GM12875 (cell line): Measurements from ENCODE around the gene FKBP1B.

Experiments
- H3K4me3 ChIP-seq: one replicate; pipeline ENCODE4 v1.5.1; 2011; ENCODE audit warnings: low read depth, low read length, control low read depth
- CTCF ChIP-seq: IDR thresholded peaks from 2 replicates; pipeline ENCODE4 v1.5.1; 2011; ENCODE audit warnings: low read depth, mild to moderate bottlenecking, control low read depth, inconsistent platforms, low read length, moderate library complexity, borderline replicate concordance; ENCODE audit not compliant: insufficient read depth

FKBP1B gene

GRCh38 chr2:24018241-24018640 lies 31.3 kb upstream of the FKBP1B start:
- no peak for TF ChIP-seq CTCF
- H3K4me3 ChIP-seq: no peak overlapping the region

GRCh38 chr2:24019729-24020128 lies 29.8 kb upstream of the FKBP1B start:
- no peak for TF ChIP-seq CTCF
- H3K4me3 ChIP-seq: no peak overlapping the region

GRCh38 chr2:24020244-24020643 lies 29.3 kb upstream of the FKBP1B start:
- TF ChIP-seq CTCF: no peak
- no peak overlapping the region for H3K4me3 ChIP-seq

- TF ChIP-seq CTCF: peak; percentile 63
- H3K4me3 ChIP-seq: no peak overlapping the region
Observed at GRCh38 chr2:24021122-24021998, 28.2 kb upstream of the FKBP1B start.

GRCh38 chr2:24022324-24022974 lies 27.1 kb upstream of the FKBP1B start:
- no peak for TF ChIP-seq CTCF
- H3K4me3 ChIP-seq: no peak overlapping the region

GRCh38 chr2:24022975-24023575 lies 26.5 kb upstream of the FKBP1B start:
- no peak overlapping the region for H3K4me3 ChIP-seq
- TF ChIP-seq CTCF: no peak

- no peak for TF ChIP-seq CTCF
Observed at GRCh38 chr2:24024018-24024417, 25.5 kb upstream of the FKBP1B start.

More at GRCh38 chr2:24024018-24024417, 25.5 kb upstream of the FKBP1B start:
- no peak overlapping the region for H3K4me3 ChIP-seq
